T-cell (primary cell): Measurements from ENCODE around the gene NINJ1. TPM values are rescaled to one million over a fixed set of nuclear protein-coding genes. Genes with fewer than 3 reads are reported as not detected.

Source experiments
- ATAC-seq, 4 experiments: fragments of 200-7000 bp in 3 of 4; fragments of 150-1000 bp in 1 of 4; cut with Tn5 transposase; replicated peaks in 1 of 4; 1 replicate in 3 of 4; 2 replicates in 1 of 4; pipeline ENCODE4 v1.10.0; 2021; ENCODE audit warnings: moderate library complexity in 3 of 4, mild to moderate bottlenecking in 2 of 4, moderate number of reproducible peaks in 1 of 4
- CTCF ChIA-PET, 2 donors: fragments of 300-600 bp; sonication (Branson Sonifier 250); formaldehyde crosslinking; loops; one replicate each; lab custom pipeline; 2022; ENCODE audit warnings: antibody characterized with exemption in 2 of 2; lab: Charles Lee
- POLR2A ChIA-PET, 2 donors: fragments of 300-600 bp; sonication (Branson Sonifier 250); formaldehyde crosslinking; loops; one replicate each; lab custom pipeline; 2022; ENCODE audit warnings: antibody characterized with exemption in 2 of 2; lab: Charles Lee
- DNase-seq, 35 experiments: peaks; one replicate each; pipeline versions ENCODE4 v3.0.0 to v3.0.0-alpha.2; 2013 to 2023
- H3K27ac ChIP-seq: one replicate; pipeline ENCODE4 v1.5.1; 2013; ENCODE audit warnings: low read length
- H3K27me3 ChIP-seq, 2 experiments: replicated peaks in 1 of 2; 1 replicate in 1 of 2; 2 replicates in 1 of 2; pipeline versions ENCODE4 v1.6.1 to v1.7.0; 2013; ENCODE audit warnings: low read length in 1 of 2, mixed read lengths in 1 of 2; ENCODE audit not compliant: control insufficient read depth in 2 of 2, insufficient read depth in 2 of 2; ENCODE audit errors: extremely low read depth in 1 of 2
- H3K36me3 ChIP-seq, 2 donors: 1 replicate in 1 of 2; 2 replicates in 1 of 2; pipeline versions ENCODE4 v1.6.1 to v1.7.0; 2013; ENCODE audit warnings: low read length in 1 of 2; ENCODE audit not compliant: control insufficient read depth in 2 of 2, insufficient read depth in 1 of 2; ENCODE audit errors: extremely low read depth in 1 of 2
- H3K4me1 ChIP-seq, 2 experiments: 1 replicate in 1 of 2; 2 replicates in 1 of 2; pipeline versions ENCODE4 v1.6.1 to v1.7.0; 2013; ENCODE audit warnings: low read length in 2 of 2, mixed read lengths in 1 of 2; ENCODE audit not compliant: insufficient read depth in 2 of 2, control insufficient read depth in 1 of 2; ENCODE audit errors: extremely low read depth in 1 of 2
- H3K4me3 ChIP-seq, 2 donors: 1 replicate in 1 of 2; 2 replicates in 1 of 2; pipeline versions ENCODE4 v1.5.1 to v1.7.0; 2013; ENCODE audit warnings: mild to moderate bottlenecking in 2 of 2, low read length in 1 of 2, moderate library complexity in 1 of 2; ENCODE audit not compliant: control insufficient read depth in 1 of 2; ENCODE audit errors: extremely low read depth in 1 of 2
- H3K9me3 ChIP-seq: 2 replicates; pipeline ENCODE4 v1.7.0; 2013
- H3K27ac Mint-ChIP-seq, 2 donors: one replicate each; pipeline ENCODE4 v1.8.0; 2020 to 2021; ENCODE audit warnings: mild to moderate bottlenecking in 2 of 2, mixed read lengths in 2 of 2
- H3K27me3 Mint-ChIP-seq, 2 donors: one replicate each; pipeline ENCODE4 v1.8.0; 2021 to 2022; ENCODE audit warnings: mixed read lengths in 2 of 2
- H3K36me3 Mint-ChIP-seq: one replicate; pipeline ENCODE4 v1.8.0; 2021; ENCODE audit warnings: mixed read lengths
- H3K4me1 Mint-ChIP-seq, 3 donors: one replicate each; pipeline ENCODE4 v1.8.0; 2020 to 2022; ENCODE audit warnings: mixed read lengths in 3 of 3, mild to moderate bottlenecking in 1 of 3
- H3K4me3 Mint-ChIP-seq, 3 donors: one replicate each; pipeline ENCODE4 v1.8.0; 2020 to 2022; ENCODE audit warnings: mild to moderate bottlenecking in 3 of 3, mixed read lengths in 3 of 3, moderate library complexity in 3 of 3
- H3K9me3 Mint-ChIP-seq, 3 donors: one replicate each; pipeline ENCODE4 v1.8.0; 2020 to 2022; ENCODE audit warnings: mixed read lengths in 3 of 3
- WGBS: methylation state at CpG from one replicate; pipeline ENCODE4 v1.1.5; 2013; ENCODE audit warnings: missing lambda C conversion rate; ENCODE audit not compliant: insufficient coverage; 5-methylcytosine and 5-hydroxymethylcytosine counted together
- total RNA-seq, 35 experiments: library from RNA in 6 of 35; stranded (reverse) in 6 of 35; fragments of 120-200 nt in 1 of 35; gene quantifications; one replicate each; pipeline versions ENCODE4 v1.2.1 to v1.2.4 and lab custom pipeline; 2013 to 2026

The NINJ1 gene
- total RNA-seq, 5 donors from 2014 or later (not counting 1 experiment from before 2014, with no cell fraction given) = 29.2 to 110 (median 32.0) TPM

GRCh38 chr9:93178851-93179786, 45.1 kb upstream of the NINJ1 start:
- DNase-seq (no peak), ATAC-seq (no peak)
- no peaks in the 10 kb centered on the region for H3K9me3 ChIP-seq
- ChIA-PET POLR2A (no interaction called here), CTCF (interaction anchor here in 1 of 2 donors (0.6 kb wide), 1 partner anchor 124 kb away, joined by 3 read pairs; no protein-coding TSS in a partner anchor)
- H3K27ac ChIP-seq = no peak overlapping the region
- 84% methylated on average over 17 of the region's 22 CpGs for WGBS
- peaks cover 3 to 9% of the 10 kb centered on the region in 2 experiments for H3K4me1 ChIP-seq
- H3K4me3 ChIP-seq = no peak overlapping the region
- peaks cover 0 to 10% (median 8%) of the 10 kb centered on the region in 3 donors for H3K4me1 Mint-ChIP-seq
- H3K4me3 Mint-ChIP-seq = no peak overlapping the region
- no peaks in the 10 kb centered on the region for H3K36me3 ChIP-seq
- no peak overlapping the region for H3K27ac Mint-ChIP-seq
- H3K9me3 Mint-ChIP-seq = no peaks in the 10 kb centered on the region
- H3K36me3 Mint-ChIP-seq = no peaks in the 10 kb centered on the region
- H3K27me3 Mint-ChIP-seq = peaks cover 19 to 41% of the 10 kb centered on the region in 2 donors
- peaks cover 9 to 50% of the 10 kb centered on the region in 2 experiments for H3K27me3 ChIP-seq

- H3K27me3 ChIP-seq = peaks cover 3 to 48% of the 10 kb centered on the region in 2 experiments
Observed at GRCh38 chr9:93177676-93178075, 43.6 kb upstream of the NINJ1 start.

GRCh38 chr9:93174976-93175375, 40.9 kb upstream of the NINJ1 start:
- no peak overlapping the region for H3K27ac ChIP-seq
- DNase-seq (no peak), ATAC-seq (no peak)
- no peak overlapping the region for H3K27ac Mint-ChIP-seq
- peaks cover 3 to 4% of the 10 kb centered on the region in 2 donors for H3K27me3 Mint-ChIP-seq
- 89% methylated on average over 1 of the region's 3 CpGs for WGBS
- no peaks in the 10 kb centered on the region for H3K9me3 Mint-ChIP-seq
- no peaks in the 10 kb centered on the region for H3K36me3 Mint-ChIP-seq
- no peaks in the 10 kb centered on the region for H3K9me3 ChIP-seq
- no peak overlapping the region for H3K4me3 ChIP-seq
- POLR2A ChIA-PET = no interaction called here
- no peak overlapping the region for H3K4me3 Mint-ChIP-seq
- peaks cover 0 to 29% of the 10 kb centered on the region in 2 experiments for H3K27me3 ChIP-seq
- CTCF ChIA-PET = interaction anchor here (0.6 to 1.1 kb wide), 2 partner anchors 11 to 385 kb away, joined by 3 to 4 read pairs; no protein-coding TSS in a partner anchor
- no peaks in the 10 kb centered on the region for H3K36me3 ChIP-seq
- H3K4me1 ChIP-seq = peaks cover 0 to 7% of the 10 kb centered on the region in 2 experiments
- H3K4me1 Mint-ChIP-seq = peaks cover 0 to 5% (median 3%) of the 10 kb centered on the region in 3 donors

More at GRCh38 chr9:93177676-93178075, 43.6 kb upstream of the NINJ1 start:
- no peak overlapping the region for H3K4me3 ChIP-seq
- H3K36me3 Mint-ChIP-seq = no peaks in the 10 kb centered on the region
- ChIA-PET POLR2A (no interaction called here), CTCF (no interaction called here)
- whole genome bisulfite sequencing = 90% methylated on average over 5 of the region's 6 CpGs
- no peak overlapping the region for H3K27ac Mint-ChIP-seq
- ATAC-seq = no peak
- no peak for DNase-seq
- H3K27me3 Mint-ChIP-seq = peaks cover 14 to 30% of the 10 kb centered on the region in 2 donors
- no peaks in the 10 kb centered on the region for H3K9me3 Mint-ChIP-seq
- no peaks in the 10 kb centered on the region for H3K36me3 ChIP-seq
- no peak overlapping the region for H3K27ac ChIP-seq
- peaks cover 0 to 5% (median 3%) of the 10 kb centered on the region in 3 donors for H3K4me1 Mint-ChIP-seq
- no peaks in the 10 kb centered on the region for H3K9me3 ChIP-seq
- no peak overlapping the region for H3K4me3 Mint-ChIP-seq
- peaks cover 0 to 7% of the 10 kb centered on the region in 2 experiments for H3K4me1 ChIP-seq

- ATAC-seq = peak in 3 of 4 experiments; percentile 48 to 64 (median 49)
- Histone ChIP-seq H3K9me3 (no peaks in the 10 kb centered on the region), H3K4me3 (no peak overlapping the region), H3K27me3 (peaks cover 0 to 24% of the 10 kb centered on the region in 2 experiments), H3K36me3 (no peaks in the 10 kb centered on the region), H3K27ac (no peak overlapping the region), H3K4me1 (peaks cover 0 to 7% of the 10 kb centered on the region in 2 experiments)
- no peaks in the 10 kb centered on the region for H3K36me3 Mint-ChIP-seq
- H3K27me3 Mint-ChIP-seq = no peaks in the 10 kb centered on the region
- POLR2A ChIA-PET = no interaction called here
- H3K4me1 Mint-ChIP-seq = peaks cover 0 to 5% (median 3%) of the 10 kb centered on the region in 3 donors
- CTCF ChIA-PET = no interaction called here
- 72% methylated on average over 8 of the region's 12 CpGs for WGBS
- H3K4me3 Mint-ChIP-seq = peak overlapping the region in 1 of 3 donors; percentile 1
- no peaks in the 10 kb centered on the region for H3K9me3 Mint-ChIP-seq
- DNase-seq = peak in 1 of 35 experiments; percentile 20
- H3K27ac Mint-ChIP-seq = peak overlapping the region; percentile 65 to 80
Observed at GRCh38 chr9:93173365-93174051, 39.5 kb upstream of the NINJ1 start.

GRCh38 chr9:93172666-93173364, 38.8 kb upstream of the NINJ1 start:
- POLR2A ChIA-PET = no interaction called here
- Histone ChIP-seq H3K27me3 (peaks cover 0 to 21% of the 10 kb centered on the region in 2 experiments), H3K36me3 (no peaks in the 10 kb centered on the region), H3K9me3 (no peaks in the 10 kb centered on the region), H3K4me1 (peaks cover 0 to 7% of the 10 kb centered on the region in 2 experiments), H3K27ac (no peak overlapping the region), H3K4me3 (no peak overlapping the region)
- Mint-ChIP-seq H3K9me3 (no peaks in the 10 kb centered on the region), H3K27ac (no peak overlapping the region), H3K27me3 (no peaks in the 10 kb centered on the region), H3K4me3 (no peak overlapping the region), H3K4me1 (peaks cover 0 to 5% (median 3%) of the 10 kb centered on the region in 3 donors), H3K36me3 (no peaks in the 10 kb centered on the region)
- CTCF ChIA-PET = no interaction called here
- no peak for ATAC-seq
- no peak for DNase-seq
- 88% methylated on average over 18 of the region's 20 CpGs for WGBS
